Gastroesophageal sphincter (tissue), 4 donors: ENCODE data around the gene PTCH1. TPM values are rescaled to one million over a fixed set of nuclear protein-coding genes. Genes with fewer than 3 reads are reported as not detected.

Source experiments
- ATAC-seq: fragments of 150-250 bp; one replicate; pipeline ENCODE4 v1.9.1; 2016; ENCODE audit warnings: mild to moderate bottlenecking, moderate library complexity
- H3K27ac ChIP-seq, 4 donors: fragments of 200-600 bp; sonication (generic) in 3 of 4; 1 replicate in 3 of 4; 2 replicates in 1 of 4; pipeline ENCODE4 v1.5.1; 2016 to 2019
- H3K27me3 ChIP-seq: fragments of 200-600 bp; sonication (generic); one replicate; pipeline ENCODE4 v1.5.1; 2019
- H3K36me3 ChIP-seq, 2 donors: fragments of 200-600 bp; sonication (generic); one replicate each; pipeline ENCODE4 v1.5.1; 2019; ENCODE audit warnings: control low read depth in 1 of 2
- H3K4me1 ChIP-seq, 3 donors: fragments of 200-600 bp; sonication (generic); 1 replicate in 2 of 3; 2 replicates in 1 of 3; pipeline ENCODE4 v1.5.1; 2016 to 2019; ENCODE audit warnings: control low read depth in 2 of 3
- H3K4me3 ChIP-seq, 2 donors: fragments of 200-600 bp; sonication (generic); one replicate each; pipeline ENCODE4 v1.5.1; 2019; ENCODE audit warnings: mild to moderate bottlenecking in 1 of 2, moderate library complexity in 1 of 2
- H3K9me3 ChIP-seq, 3 donors: fragments of 200-600 bp; sonication (generic); one replicate each; pipeline ENCODE4 v1.5.1; 2017 to 2019; ENCODE audit warnings: control low read depth in 2 of 3
- CTCF ChIP-seq, 4 experiments: fragments of 200-600 bp in 2 of 4; fragments of 450-650 bp in 2 of 4; sonication (generic) in 1 of 4; IDR thresholded peaks; one replicate each; pipeline ENCODE4 v1.5.1; 2017 to 2019; ENCODE audit warnings: antibody characterized with exemption in 4 of 4, mild to moderate bottlenecking in 2 of 4, moderate library complexity in 2 of 4
- EP300 ChIP-seq: sonication (generic); formaldehyde crosslinking; IDR thresholded peaks from one replicate; pipeline ENCODE4 v1.6.1; 2017; ENCODE audit warnings: antibody characterized with exemption, mild to moderate bottlenecking
- POLR2A ChIP-seq, 2 donors: fragments of 450-650 bp; IDR thresholded peaks; one replicate each; pipeline ENCODE4 v1.6.1; 2017; ENCODE audit warnings: antibody characterized with exemption in 2 of 2, mild to moderate bottlenecking in 2 of 2, moderate library complexity in 1 of 2
- POLR2AphosphoS5 ChIP-seq: sonication (generic); formaldehyde crosslinking; IDR thresholded peaks from one replicate; pipeline ENCODE4 v1.6.1; 2017; ENCODE audit warnings: antibody characterized with exemption
- WGBS, 2 donors: methylation state at CpG; one replicate each; pipeline ENCODE4 v1.1.5; 2018; ENCODE audit warnings: low coverage in 1 of 2; 5-methylcytosine and 5-hydroxymethylcytosine counted together
- total RNA-seq, 4 donors: library from RNA; depleted of rRNA; stranded (reverse); fragments of >200 nt; gene quantifications; one replicate each; pipeline ENCODE4 v1.1.0, GENCODE V29; 2016

PTCH1 gene
- total RNA-seq, 4 donors from 2014 or later, result 12.5 to 20.3 (median 15.5) TPM

DNA sequence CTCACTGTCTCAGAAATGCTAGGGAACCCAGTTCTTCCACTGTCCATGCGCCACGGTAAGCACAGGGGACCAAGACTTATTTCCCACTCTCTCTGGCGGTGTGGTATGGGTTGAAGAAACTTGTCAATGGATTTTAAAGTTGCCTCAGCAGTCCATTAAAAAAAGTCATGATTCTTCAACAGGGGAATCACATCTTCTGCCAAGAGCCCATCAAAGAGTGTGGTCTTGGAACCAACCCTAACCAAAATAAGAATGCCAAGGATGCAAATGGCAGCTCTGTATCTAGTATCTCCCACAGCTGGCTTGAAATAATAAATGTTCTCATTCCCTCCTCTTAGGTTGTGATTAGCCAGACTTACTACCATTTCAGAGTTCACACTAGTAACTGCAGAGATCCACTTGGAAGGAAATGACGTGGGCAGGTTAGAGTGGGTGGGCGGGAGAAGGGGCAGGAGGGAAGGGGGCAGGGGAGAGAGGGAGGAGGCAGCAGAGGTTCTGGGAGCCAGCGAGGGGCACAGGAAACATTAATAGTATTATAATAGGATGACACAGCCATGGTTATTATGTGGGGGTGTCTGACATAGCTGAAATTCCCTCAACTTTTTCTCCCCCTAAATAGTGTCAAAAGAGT is 17.6 kb downstream of the PTCH1 start:
- Histone ChIP-seq H3K4me1 (peaks cover 0 to 66% (median 18%) of the 10 kb centered on the region in 3 donors), H3K4me3 (no peak overlapping the region), H3K27ac (no peak overlapping the region), H3K9me3 (no peaks in the 10 kb centered on the region), H3K27me3 (no peaks in the 10 kb centered on the region), H3K36me3 (peaks cover 0 to 1% of the 10 kb centered on the region in 2 donors)
- WGBS, 2 donors, result 72 to 100% methylated on average over 3 of the region's 6 CpGs
- no peak for ATAC-seq
- TF ChIP-seq EP300 (no peak), POLR2A (IDR thresholded peaks at IDR 0.05) (no peak), POLR2AphosphoS5 (no peak), CTCF (IDR thresholded peaks at IDR 0.05) (no peak)

GRCh38 chr9:95498641-95499040 is 18.1 kb downstream of the PTCH1 start:
- Histone ChIP-seq H3K36me3 (peaks cover 0 to 5% of the 10 kb centered on the region in 2 donors), H3K27ac (no peak overlapping the region), H3K4me1 (peaks cover 0 to 65% (median 16%) of the 10 kb centered on the region in 3 donors), H3K27me3 (no peaks in the 10 kb centered on the region), H3K9me3 (no peaks in the 10 kb centered on the region), H3K4me3 (no peak overlapping the region)
- 84 to 85% methylated on average over 3 to 4 of the region's 4 CpGs for WGBS, 2 donors
- TF ChIP-seq POLR2A (IDR thresholded peaks at IDR 0.05), result no peak
- no peak for TF ChIP-seq CTCF (IDR thresholded peaks at IDR 0.05)
- no peak for TF ChIP-seq POLR2AphosphoS5
- TF ChIP-seq EP300, result no peak
- no peak for ATAC-seq

- Histone ChIP-seq H3K27ac (no peak overlapping the region), H3K4me1 (peaks cover 0 to 59% (median 16%) of the 10 kb centered on the region in 3 donors), H3K4me3 (no peak overlapping the region), H3K9me3 (no peaks in the 10 kb centered on the region), H3K27me3 (no peaks in the 10 kb centered on the region), H3K36me3 (peaks cover 0 to 5% of the 10 kb centered on the region in 2 donors)
- 7 to 29% methylated on average over 2 to 3 of the region's 3 CpGs for WGBS, 2 donors
- ATAC-seq, result peak; percentile 46
- TF ChIP-seq POLR2AphosphoS5 (peak; percentile 47), EP300 (no peak)
Observed at GRCh38 chr9:95497772-95498171, 19.0 kb downstream of the PTCH1 start.

DNA sequence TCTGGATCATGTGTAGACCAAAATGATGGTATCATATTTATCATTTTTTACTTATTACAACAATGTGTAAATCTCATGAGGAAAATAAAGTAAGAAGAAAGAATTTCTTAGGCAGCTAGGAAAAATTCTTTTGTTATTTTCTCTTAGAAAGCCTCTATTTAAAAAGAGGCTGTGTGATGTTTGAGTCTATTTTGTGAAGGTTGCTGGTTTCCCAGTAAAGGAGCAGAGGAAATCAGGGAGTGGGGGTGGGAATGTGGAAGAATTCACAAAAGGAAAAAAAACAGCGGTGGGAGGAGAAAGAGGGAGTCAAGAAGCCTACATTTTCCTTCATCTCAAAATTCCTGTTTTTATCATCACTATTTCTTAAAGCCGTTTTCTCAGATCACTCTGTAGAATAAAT is 20.1 kb downstream of the PTCH1 start:
- TF ChIP-seq POLR2AphosphoS5, result no peak
- TF ChIP-seq EP300, result no peak
- no peak for TF ChIP-seq CTCF (IDR thresholded peaks at IDR 0.05)
- TF ChIP-seq POLR2A (IDR thresholded peaks at IDR 0.05), result no peak
- 68 to 85% methylated on average over 2 of the region's 2 CpGs for WGBS, 2 donors
- ATAC-seq, result no peak
- Histone ChIP-seq H3K27ac (no peak overlapping the region), H3K27me3 (no peaks in the 10 kb centered on the region), H3K36me3 (peaks cover 0 to 5% of the 10 kb centered on the region in 2 donors), H3K4me3 (no peak overlapping the region), H3K9me3 (no peaks in the 10 kb centered on the region), H3K4me1 (peaks cover 0 to 56% (median 16%) of the 10 kb centered on the region in 3 donors)

- 88 to 90% methylated on average over 8 to 9 of the region's 12 CpGs for WGBS, 2 donors
- peaks cover 0 to 56% (median 16%) of the 10 kb centered on the region in 3 donors for H3K4me1 ChIP-seq
- H3K9me3 ChIP-seq, result no peaks in the 10 kb centered on the region
- no peaks in the 10 kb centered on the region for H3K27me3 ChIP-seq
- H3K27ac ChIP-seq, result no peak overlapping the region
- H3K36me3 ChIP-seq, result peaks cover 0 to 5% of the 10 kb centered on the region in 2 donors
- H3K4me3 ChIP-seq, result no peak overlapping the region
- no peak for TF ChIP-seq POLR2AphosphoS5
- TF ChIP-seq POLR2A (IDR thresholded peaks at IDR 0.05), result no peak
- TF ChIP-seq EP300, result no peak
- TF ChIP-seq CTCF (IDR thresholded peaks at IDR 0.05), result no peak
- ATAC-seq, result no peak
Observed at GRCh38 chr9:95495961-95496360, 20.8 kb downstream of the PTCH1 start.
